CD4-positive, CD25-positive, alpha-beta regulatory T cell (primary cell): ENCODE results near the gene R3HDML. TPM values are rescaled to one million over a fixed set of nuclear protein-coding genes. Genes with fewer than 3 reads are reported as not detected.

Source experiments
- ATAC-seq, 2 donors: fragments of 150-1000 bp; cut with Tn5 transposase; one replicate each; pipeline ENCODE4 v1.10.0; 2021; ENCODE audit warnings: low read depth in 2 of 2, moderate number of reproducible peaks in 2 of 2, moderate library complexity in 1 of 2
- DNase-seq, 3 donors: peaks; one replicate each; pipeline versions ENCODE4 v3.0.0 to v3.0.0-alpha.2; 2012 to 2022; ENCODE audit warnings: mixed read lengths in 1 of 3
- H3K27ac ChIP-seq: one replicate; pipeline ENCODE4 v1.7.0; 2013; ENCODE audit warnings: mild to moderate bottlenecking, low read length; ENCODE audit not compliant: insufficient read depth, poor library complexity, severe bottlenecking
- H3K27me3 ChIP-seq: one replicate; pipeline ENCODE4 v1.7.0; 2013; ENCODE audit warnings: low read length; ENCODE audit not compliant: control insufficient read depth, insufficient read depth
- H3K36me3 ChIP-seq: one replicate; pipeline ENCODE4 v1.7.0; 2013; ENCODE audit warnings: mild to moderate bottlenecking, low read length, moderate library complexity; ENCODE audit not compliant: control insufficient read depth, insufficient read depth
- H3K4me1 ChIP-seq: 2 replicates; pipeline ENCODE4 v1.7.0; 2013; ENCODE audit warnings: mild to moderate bottlenecking, low read length; ENCODE audit not compliant: insufficient read depth, control insufficient read depth, poor library complexity, severe bottlenecking
- H3K4me3 ChIP-seq: one replicate; pipeline ENCODE4 v1.7.0; 2013; ENCODE audit warnings: low read depth, mild to moderate bottlenecking, low read length, moderate library complexity
- H3K9me3 ChIP-seq, 2 experiments: 1 replicate in 1 of 2; 2 replicates in 1 of 2; pipeline ENCODE4 v1.7.0; 2013; ENCODE audit warnings: low read length in 2 of 2, mild to moderate bottlenecking in 1 of 2, moderate library complexity in 1 of 2; ENCODE audit not compliant: control insufficient read depth in 2 of 2
- H3K27ac Mint-ChIP-seq, 3 donors: one replicate each; pipeline ENCODE4 v1.8.0; 2020 to 2022; ENCODE audit warnings: mild to moderate bottlenecking in 3 of 3, mixed read lengths in 3 of 3, moderate library complexity in 2 of 3
- H3K27me3 Mint-ChIP-seq: one replicate; pipeline ENCODE4 v1.8.0; 2022; ENCODE audit warnings: mild to moderate bottlenecking, mixed read lengths
- H3K36me3 Mint-ChIP-seq: one replicate; pipeline ENCODE4 v1.8.0; 2020; ENCODE audit warnings: mixed read lengths
- H3K4me1 Mint-ChIP-seq, 4 donors: one replicate each; pipeline ENCODE4 v1.8.0; 2020 to 2022; ENCODE audit warnings: mixed read lengths in 4 of 4, mild to moderate bottlenecking in 1 of 4
- H3K4me3 Mint-ChIP-seq, 4 donors: one replicate each; pipeline ENCODE4 v1.8.0; 2020 to 2022; ENCODE audit warnings: mild to moderate bottlenecking in 4 of 4, mixed read lengths in 4 of 4, moderate library complexity in 3 of 4
- H3K9me3 Mint-ChIP-seq, 7 donors: one replicate each; pipeline ENCODE4 v1.8.0; 2020 to 2022; ENCODE audit warnings: mixed read lengths in 7 of 7, mild to moderate bottlenecking in 3 of 7, moderate library complexity in 2 of 7
- polyA plus RNA-seq, 4 donors: library from polyadenylated mRNA; unstranded; fragments of 300-500 nt; fragmentation: Illumina TruSeq; gene quantifications; one replicate each; pipeline ENCODE4 v1.2.3, GENCODE V29; 2021
- total RNA-seq: library from RNA; stranded (reverse); gene quantifications from one replicate; pipeline ENCODE4 v1.2.3, GENCODE V29; 2022

R3HDML gene
- total and polyA plus RNA-seq, 5 donors from 2014 or later, result not detected

DNA sequence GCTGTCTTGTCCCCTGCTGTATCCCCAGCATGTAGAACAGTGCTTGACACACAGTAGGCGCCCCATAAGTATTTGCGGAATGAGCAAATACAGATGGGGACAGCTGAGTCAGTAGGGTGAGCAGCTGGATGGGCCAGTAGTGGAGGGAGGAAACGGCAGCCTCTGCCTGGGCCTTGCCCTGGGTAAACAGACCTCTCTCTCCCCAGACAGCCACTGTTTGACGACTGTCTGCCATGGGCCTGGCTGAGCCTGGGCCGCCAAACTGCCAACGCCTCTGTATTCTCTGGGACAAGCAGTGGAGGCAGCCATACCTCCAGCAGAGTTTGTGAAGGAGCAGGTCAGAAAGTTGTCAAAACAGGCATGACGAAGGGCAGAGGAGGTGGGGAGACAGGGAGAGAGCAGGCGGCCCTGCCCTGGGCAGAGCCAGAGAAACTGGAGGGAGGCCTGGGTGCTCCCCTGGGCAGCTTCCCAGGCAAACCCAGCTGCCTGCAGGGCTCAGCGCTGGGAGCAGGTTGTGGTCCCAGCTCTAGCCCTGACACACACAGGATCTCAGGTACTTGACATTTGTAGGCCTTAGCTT is 33.9 kb downstream of the R3HDML start:
- H3K27me3 Mint-ChIP-seq, result peaks cover 20% of the 10 kb centered on the region
- Histone ChIP-seq H3K4me1 (no peaks in the 10 kb centered on the region), H3K27ac (no peak overlapping the region), H3K36me3 (no peaks in the 10 kb centered on the region), H3K9me3 (no peaks in the 10 kb centered on the region), H3K27me3 (no peaks in the 10 kb centered on the region), H3K4me3 (no peak overlapping the region)
- no peaks in the 10 kb centered on the region for H3K36me3 Mint-ChIP-seq
- H3K27ac Mint-ChIP-seq, result no peak overlapping the region
- peaks cover 0 to 4% (median 0%) of the 10 kb centered on the region in 7 donors for H3K9me3 Mint-ChIP-seq
- DNase-seq (no peak), ATAC-seq (no peak)
- no peak overlapping the region for H3K4me3 Mint-ChIP-seq
- H3K4me1 Mint-ChIP-seq, result no peaks in the 10 kb centered on the region

GRCh38 chr20:44382641-44383040 is 45.8 kb downstream of the R3HDML start:
- Mint-ChIP-seq H3K27me3 (peaks cover 21% of the 10 kb centered on the region), H3K9me3 (peaks cover 0 to 1% (median 0%) of the 10 kb centered on the region in 7 donors), H3K4me1 (peaks cover 0 to 5% (median under 1%) of the 10 kb centered on the region in 4 donors), H3K4me3 (no peak overlapping the region), H3K27ac (no peak overlapping the region), H3K36me3 (no peaks in the 10 kb centered on the region)
- H3K4me3 ChIP-seq, result no peak overlapping the region
- DNase-seq, result no peak
- no peaks in the 10 kb centered on the region for H3K36me3 ChIP-seq
- no peak for ATAC-seq
- H3K27ac ChIP-seq, result no peak overlapping the region
- no peaks in the 10 kb centered on the region for H3K27me3 ChIP-seq
- no peaks in the 10 kb centered on the region for H3K4me1 ChIP-seq
- no peaks in the 10 kb centered on the region for H3K9me3 ChIP-seq

DNA sequence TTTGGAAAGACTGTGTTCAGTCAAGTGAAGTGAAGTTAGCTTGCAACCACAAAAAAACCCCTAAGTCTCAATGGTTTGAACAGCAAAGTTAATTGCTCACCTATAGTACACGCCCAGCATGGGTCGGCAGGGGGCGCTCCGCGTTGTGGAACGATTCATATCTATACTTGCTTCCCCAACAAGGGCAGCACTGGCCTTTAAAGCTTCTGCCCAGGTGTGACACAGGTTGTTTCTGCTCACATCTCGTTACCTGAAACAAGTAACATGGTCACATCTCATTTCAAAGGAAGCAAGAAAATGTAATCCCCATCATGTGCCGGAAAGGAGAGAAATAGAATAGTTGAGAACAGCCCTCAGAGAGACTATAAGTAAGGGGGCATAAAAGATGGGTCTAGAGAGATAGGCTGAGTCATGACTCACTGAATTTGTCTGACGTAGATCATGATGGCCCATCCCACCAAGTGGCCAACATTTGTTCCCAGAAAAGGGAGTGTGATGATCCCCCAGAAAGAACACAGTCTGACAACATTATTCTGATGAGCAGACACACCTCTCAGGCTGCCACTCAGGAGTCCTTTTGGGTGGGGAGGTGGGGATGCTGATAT is 47.7 kb downstream of the R3HDML start:
- Histone ChIP-seq H3K27ac (no peak overlapping the region), H3K27me3 (no peaks in the 10 kb centered on the region), H3K36me3 (no peaks in the 10 kb centered on the region), H3K4me1 (peaks cover 5% of the 10 kb centered on the region), H3K4me3 (no peak overlapping the region), H3K9me3 (no peaks in the 10 kb centered on the region)
- H3K27ac Mint-ChIP-seq, result no peak overlapping the region
- DNase-seq (peak; percentile 58 to 71 (median 67)), ATAC-seq (peak; percentile 77 to 79)
- H3K36me3 Mint-ChIP-seq, result no peaks in the 10 kb centered on the region
- H3K4me3 Mint-ChIP-seq, result no peak overlapping the region
- peaks cover 23% of the 10 kb centered on the region for H3K27me3 Mint-ChIP-seq
- peaks cover 0 to 5% (median 4%) of the 10 kb centered on the region in 4 donors for H3K4me1 Mint-ChIP-seq
- peaks cover 0 to 1% (median 0%) of the 10 kb centered on the region in 7 donors for H3K9me3 Mint-ChIP-seq

DNA sequence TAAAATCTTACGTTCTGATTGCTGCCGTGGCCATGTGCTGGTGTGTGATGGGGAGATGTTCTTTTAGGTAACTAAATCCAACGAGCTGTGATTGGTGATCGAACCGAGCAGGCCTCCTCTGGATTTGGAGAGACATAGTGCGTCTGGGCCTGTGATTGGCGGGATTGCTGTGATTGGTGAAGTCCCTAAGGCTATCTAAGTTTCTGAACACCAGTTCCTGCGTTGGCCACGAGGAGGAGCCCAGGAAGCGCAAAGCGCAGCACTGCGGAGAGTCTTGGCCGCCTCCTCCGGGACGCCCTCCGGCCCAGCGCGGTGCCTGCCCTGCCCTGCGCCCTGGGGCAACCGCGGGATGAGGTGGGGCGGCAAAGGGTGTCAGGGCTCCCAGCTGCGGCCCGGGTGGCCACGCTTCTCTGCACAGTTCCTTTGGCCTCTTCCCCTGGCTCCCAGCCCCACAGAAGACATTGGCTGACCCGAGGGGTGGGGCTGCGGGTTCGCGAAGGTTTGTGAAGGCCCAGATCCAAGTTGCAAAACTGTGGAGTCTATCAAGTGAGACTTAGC is 51.7 kb downstream of the R3HDML start:
- Histone ChIP-seq H3K4me1 (peaks cover 5% of the 10 kb centered on the region), H3K9me3 (no peaks in the 10 kb centered on the region), H3K4me3 (no peak overlapping the region), H3K27ac (no peak overlapping the region), H3K27me3 (no peaks in the 10 kb centered on the region), H3K36me3 (no peaks in the 10 kb centered on the region)
- no peak overlapping the region for H3K27ac Mint-ChIP-seq
- DNase-seq, result peak; percentile 41 to 70 (median 44)
- peaks cover 0 to 1% (median 0%) of the 10 kb centered on the region in 7 donors for H3K9me3 Mint-ChIP-seq
- no peaks in the 10 kb centered on the region for H3K36me3 Mint-ChIP-seq
- peak; percentile 52 to 54 for ATAC-seq
- H3K27me3 Mint-ChIP-seq, result peaks cover 23% of the 10 kb centered on the region
- no peak overlapping the region for H3K4me3 Mint-ChIP-seq
- H3K4me1 Mint-ChIP-seq, result peaks cover 0 to 5% (median 4%) of the 10 kb centered on the region in 4 donors

- ATAC-seq (no peak), DNase-seq (no peak)
- Mint-ChIP-seq H3K27ac (no peak overlapping the region), H3K4me3 (no peak overlapping the region), H3K27me3 (peaks cover 23% of the 10 kb centered on the region), H3K36me3 (no peaks in the 10 kb centered on the region), H3K4me1 (peaks cover 0 to 4% (median 1%) of the 10 kb centered on the region in 4 donors), H3K9me3 (no peaks in the 10 kb centered on the region)
- no peaks in the 10 kb centered on the region for H3K36me3 ChIP-seq
- H3K27me3 ChIP-seq, result no peaks in the 10 kb centered on the region
- no peak overlapping the region for H3K27ac ChIP-seq
- H3K4me1 ChIP-seq, result peaks cover 5% of the 10 kb centered on the region
- H3K9me3 ChIP-seq, result no peaks in the 10 kb centered on the region
- H3K4me3 ChIP-seq, result no peak overlapping the region
Observed at GRCh38 chr20:44389871-44390270, 53.0 kb downstream of the R3HDML start.

GRCh38 chr20:44390280-44390679 is 53.4 kb downstream of the R3HDML start:
- Mint-ChIP-seq H3K27me3 (peaks cover 24% of the 10 kb centered on the region), H3K27ac (no peak overlapping the region), H3K36me3 (no peaks in the 10 kb centered on the region), H3K9me3 (no peaks in the 10 kb centered on the region), H3K4me3 (no peak overlapping the region), H3K4me1 (peaks cover 0 to 3% (median 1%) of the 10 kb centered on the region in 4 donors)
- no peaks in the 10 kb centered on the region for H3K36me3 ChIP-seq
- no peaks in the 10 kb centered on the region for H3K27me3 ChIP-seq
- no peak overlapping the region for H3K27ac ChIP-seq
- peaks cover 5% of the 10 kb centered on the region for H3K4me1 ChIP-seq
- DNase-seq (no peak), ATAC-seq (no peak)
- H3K9me3 ChIP-seq, result no peaks in the 10 kb centered on the region
- no peak overlapping the region for H3K4me3 ChIP-seq

- Histone ChIP-seq H3K27ac (no peak overlapping the region), H3K4me3 (no peak overlapping the region), H3K27me3 (peaks cover 3% of the 10 kb centered on the region), H3K36me3 (no peaks in the 10 kb centered on the region), H3K4me1 (peaks cover 5% of the 10 kb centered on the region), H3K9me3 (no peaks in the 10 kb centered on the region)
- ATAC-seq, result no peak
- H3K27ac Mint-ChIP-seq, result no peak overlapping the region
- no peak for DNase-seq
- H3K27me3 Mint-ChIP-seq, result peaks cover 33% of the 10 kb centered on the region
- no peaks in the 10 kb centered on the region for H3K36me3 Mint-ChIP-seq
- H3K9me3 Mint-ChIP-seq, result no peaks in the 10 kb centered on the region
- H3K4me3 Mint-ChIP-seq, result no peak overlapping the region
- H3K4me1 Mint-ChIP-seq, result peaks cover 0 to 3% (median 1%) of the 10 kb centered on the region in 4 donors
Observed at GRCh38 chr20:44392088-44392775, 55.4 kb downstream of the R3HDML start.
